ENCODE measurements around the gene CDH2.

CDH2 gene

GRCh38 chr18:28127763-28128658 lies 48.9 kb downstream of the CDH2 start:
- in situ Hi-C loops (cut with MboI; ENCODE audit: low sequenced_read_pairs): no loop called here

GRCh38 chr18:28127228-28127627 lies 49.7 kb downstream of the CDH2 start:
- in situ Hi-C loops (cut with MboI; ENCODE audit: low sequenced_read_pairs): no loop called here

DNA sequence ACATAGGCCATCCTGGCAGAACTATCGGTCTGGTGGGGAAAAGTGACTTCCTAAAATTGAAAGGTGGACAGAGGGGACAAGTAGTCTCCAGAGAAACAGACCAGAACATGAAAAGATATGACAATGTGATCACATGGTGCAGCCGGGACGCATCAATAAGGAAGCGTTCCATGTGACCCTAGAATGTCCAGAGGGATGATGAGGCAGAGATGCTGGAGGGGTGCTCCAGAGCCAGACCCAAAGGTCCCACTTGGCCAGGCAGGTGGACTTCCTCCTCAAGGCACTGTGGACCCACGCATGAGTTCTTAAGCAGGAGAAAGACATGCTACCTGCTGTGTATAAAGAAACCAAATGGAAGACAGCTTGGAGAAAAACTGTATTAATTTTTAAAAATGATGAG lies 50.2 kb downstream of the CDH2 start:
- in situ Hi-C loops (cut with MboI; ENCODE audit: low sequenced_read_pairs): no loop called here

GRCh38 chr18:28125051-28125450 lies 51.9 kb downstream of the CDH2 start:
- in situ Hi-C loops (cut with MboI; ENCODE audit: low sequenced_read_pairs): no loop called here

- in situ Hi-C loops (cut with MboI; ENCODE audit: low sequenced_read_pairs): no loop called here
Observed at GRCh38 chr18:28124131-28125029, 52.5 kb downstream of the CDH2 start.

DNA sequence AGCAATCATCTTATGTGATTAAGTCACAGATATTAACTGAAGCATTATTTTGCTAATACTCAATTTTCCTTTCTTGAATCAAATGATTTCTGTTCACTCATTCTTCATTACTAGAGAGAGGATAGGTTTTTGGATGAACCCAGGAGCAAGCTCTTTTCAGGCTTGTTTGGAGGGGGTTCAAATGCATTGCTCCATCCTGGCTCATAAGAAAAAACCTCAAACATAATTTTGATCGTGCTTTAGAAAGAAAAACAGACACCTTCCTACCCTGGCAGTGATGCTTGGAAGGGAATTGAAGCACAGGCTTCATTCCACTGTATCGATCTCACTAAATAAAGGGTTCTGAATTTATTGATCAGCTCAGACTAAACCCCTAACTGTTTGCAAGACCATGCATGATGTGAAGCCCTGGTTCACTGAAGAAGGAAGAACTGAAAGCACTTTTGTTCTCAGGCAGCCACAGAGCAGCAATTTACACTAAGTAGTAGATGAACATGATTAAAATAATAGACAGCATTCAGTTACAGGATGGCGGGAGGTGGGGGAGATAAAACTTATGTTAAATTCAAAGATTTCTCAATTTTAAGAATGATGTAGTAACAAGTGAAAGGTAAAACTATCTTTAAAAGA lies 53.4 kb downstream of the CDH2 start:
- in situ Hi-C loops (cut with MboI; ENCODE audit: low sequenced_read_pairs): no loop called here

GRCh38 chr18:28120828-28121515 lies 56.0 kb downstream of the CDH2 start:
- in situ Hi-C loops (cut with MboI; ENCODE audit: low sequenced_read_pairs): no loop called here

GRCh38 chr18:28116461-28116860 lies 60.5 kb downstream of the CDH2 start:
- in situ Hi-C loops (cut with MboI; ENCODE audit: low sequenced_read_pairs): no loop called here

- in situ Hi-C loops (cut with MboI; ENCODE audit: low sequenced_read_pairs): no loop called here
Observed at GRCh38 chr18:28115149-28115550, 61.8 kb downstream of the CDH2 start.

DNA sequence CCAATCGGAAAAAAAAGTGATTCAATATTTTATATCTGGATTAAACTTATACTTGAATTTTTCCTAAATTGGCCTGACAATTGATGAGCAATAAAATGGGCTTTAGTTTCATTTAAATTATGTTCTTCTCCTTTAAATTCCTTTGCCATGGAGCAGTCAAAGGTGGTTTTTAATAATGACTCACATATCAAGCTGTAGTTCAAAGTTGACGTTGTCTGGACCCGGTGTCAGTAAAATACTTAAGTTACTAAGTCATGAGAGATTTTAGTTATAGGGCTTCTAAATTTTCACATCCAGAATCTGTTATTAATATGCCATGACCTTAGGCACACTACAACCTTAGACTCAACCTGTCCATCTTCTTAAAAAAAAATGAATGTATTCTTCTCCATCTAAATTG lies 62.5 kb downstream of the CDH2 start:
- in situ Hi-C loops (cut with MboI; ENCODE audit: low sequenced_read_pairs): no loop called here

- in situ Hi-C loops (cut with MboI; ENCODE audit: low sequenced_read_pairs): no loop called here
Observed at GRCh38 chr18:28113271-28114029, 63.5 kb downstream of the CDH2 start.

- in situ Hi-C loops (cut with MboI; ENCODE audit: low sequenced_read_pairs): no loop called here
Observed at GRCh38 chr18:28112056-28112470, 64.9 kb downstream of the CDH2 start.

- in situ Hi-C loops (cut with MboI; ENCODE audit: low sequenced_read_pairs): no loop called here
Observed at GRCh38 chr18:28110924-28111323, 66.0 kb downstream of the CDH2 start.

DNA sequence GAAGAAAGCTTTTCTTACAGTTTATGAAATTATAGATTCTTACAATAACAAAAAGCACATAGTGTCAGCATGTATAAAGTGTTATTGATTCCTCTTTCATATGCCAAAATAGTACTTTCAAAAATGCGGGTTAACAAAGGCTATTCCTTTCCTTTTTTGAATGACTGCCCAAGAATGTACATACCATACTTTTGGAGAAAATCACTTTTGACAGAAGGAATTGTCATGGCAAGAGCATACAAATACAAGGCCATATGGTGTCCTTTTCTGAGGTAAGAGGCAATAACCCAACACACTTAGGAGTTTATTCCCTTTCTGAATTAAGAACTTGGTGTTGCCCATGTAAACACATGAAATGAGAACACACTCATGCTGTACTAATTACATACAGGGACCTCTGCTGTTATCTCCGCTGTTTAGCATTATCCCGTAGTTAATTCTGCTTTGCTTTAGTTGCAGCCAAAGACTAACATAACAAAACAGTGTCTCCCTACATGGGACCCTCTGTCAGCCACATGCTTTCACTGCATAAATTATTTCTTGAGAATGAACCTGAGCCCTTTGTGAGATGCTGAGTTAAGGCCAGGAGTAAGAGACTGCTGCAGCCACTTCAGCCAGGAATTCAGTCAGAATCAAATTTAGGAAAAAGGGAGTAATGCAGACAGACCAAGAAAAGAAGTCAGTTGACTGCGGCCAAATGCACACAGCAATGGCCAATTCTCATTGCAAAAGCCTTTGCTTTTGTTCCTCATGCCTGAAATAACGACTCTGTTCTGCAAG lies 67.0 kb downstream of the CDH2 start:
- in situ Hi-C loops (cut with MboI; ENCODE audit: low sequenced_read_pairs): no loop called here

- in situ Hi-C loops (cut with MboI; ENCODE audit: low sequenced_read_pairs): no loop called here
Observed at GRCh38 chr18:28108814-28109213, 68.1 kb downstream of the CDH2 start.

DNA sequence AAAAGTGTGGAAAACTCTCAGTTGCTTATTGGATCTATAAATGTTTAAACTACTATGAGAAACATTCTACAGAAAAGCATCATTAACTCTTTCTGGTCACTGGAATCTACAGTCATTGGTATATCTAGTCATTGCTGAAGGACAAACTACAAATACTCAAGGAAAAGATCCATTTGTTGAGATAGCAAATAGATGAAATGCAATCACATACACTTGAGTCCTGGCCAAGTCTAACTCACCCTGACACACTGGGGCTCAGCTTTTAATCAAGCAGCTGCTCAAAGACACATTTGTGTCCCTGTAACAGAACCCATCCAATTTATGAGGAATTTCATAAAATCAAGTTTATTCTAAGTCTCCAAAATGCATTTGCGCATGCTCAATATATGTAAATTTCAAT lies 68.7 kb downstream of the CDH2 start:
- in situ Hi-C loops (cut with MboI; ENCODE audit: low sequenced_read_pairs): no loop called here

DNA sequence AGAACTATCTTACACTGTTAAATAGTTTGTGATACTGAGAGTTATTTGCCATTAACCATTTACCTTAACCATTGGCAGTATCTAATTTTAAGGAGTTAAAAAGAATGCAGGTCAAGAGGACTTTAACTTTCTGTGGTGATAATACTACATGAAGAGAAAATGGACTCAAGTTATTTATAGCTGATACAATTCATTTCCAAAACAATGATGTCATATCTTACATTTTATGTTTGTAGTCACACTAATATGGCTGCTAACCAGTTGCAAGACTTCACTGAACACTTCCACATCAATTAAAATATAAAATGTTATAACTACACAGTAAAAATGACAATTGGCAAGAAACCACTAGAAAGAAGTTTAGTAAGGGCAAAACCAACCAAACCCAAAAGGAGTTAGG lies 77.7 kb downstream of the CDH2 start:
- in situ Hi-C loops (cut with MboI; ENCODE audit: low sequenced_read_pairs): no loop called here

DNA sequence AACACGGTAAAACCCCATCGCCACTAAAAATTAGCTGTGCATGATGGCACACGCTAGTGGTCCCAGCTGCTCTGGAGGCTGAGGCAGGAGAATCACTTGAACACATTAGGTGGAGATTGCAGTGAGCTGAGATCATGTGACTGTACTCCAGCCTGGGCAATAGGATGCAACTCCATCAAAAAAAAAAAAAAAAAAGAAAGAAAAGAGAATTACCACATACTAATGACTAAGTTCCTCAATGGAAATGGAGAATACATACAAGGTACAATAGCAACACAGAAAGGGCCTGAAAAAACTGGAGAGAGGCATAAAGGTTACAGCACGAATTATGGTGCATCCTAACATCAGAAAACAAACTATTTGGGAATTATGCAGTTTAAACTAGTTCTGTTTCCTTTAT lies 81.3 kb downstream of the CDH2 start:
- in situ Hi-C loops (cut with MboI; ENCODE audit: low sequenced_read_pairs): no loop called here

DNA sequence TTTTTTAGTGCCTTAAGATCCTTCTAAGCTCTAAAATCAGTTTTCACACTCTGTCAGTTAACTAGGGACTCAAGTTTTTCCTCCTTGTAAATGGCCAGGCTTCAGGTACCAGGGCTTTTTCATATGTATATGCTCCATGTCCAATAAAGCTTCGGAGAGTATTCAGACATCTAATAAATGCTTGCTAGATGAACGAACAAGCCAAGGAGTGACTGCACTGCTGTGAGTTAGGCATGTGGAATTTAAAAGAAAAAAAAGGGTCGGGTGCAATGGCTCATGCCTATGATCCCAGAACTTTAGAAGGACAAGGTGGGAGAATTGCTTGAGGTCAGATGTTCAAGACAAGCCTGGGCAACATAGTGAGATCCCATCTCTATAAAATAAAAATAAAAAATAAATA lies 81.9 kb downstream of the CDH2 start:
- in situ Hi-C loops (cut with MboI; ENCODE audit: low sequenced_read_pairs): no loop called here

Data from HL-60/S4 treated with phorbol 12-myristate 13-acetate at 8.2 ng/mL for 4 days and 3 days (cell line).